A549 (cell line): ENCODE data around the gene ATF3. TPM values are rescaled to one million over a fixed set of nuclear protein-coding genes. Genes with fewer than 3 reads are reported as not detected.

ENCODE experiments used
- ATAC-seq, 2 experiments: fragments of 200-7000 bp in 1 of 2; fragments of >200 bp in 1 of 2; cut with Nextera tagmentation in 1 of 2; cut with Tn5 transposase in 1 of 2; 3 replicates each; pipeline versions ENCODE4 v1.8.0 to v1.9.1; 2018 to 2020; ENCODE audit warnings: mild to moderate bottlenecking in 1 of 2, moderate library complexity in 1 of 2
- CTCF ChIA-PET: fragments of 300-600 bp; sonication (Branson Sonifier 250); formaldehyde crosslinking; extraction: SDS; loops from one replicate; lab custom pipeline; 2021; ENCODE audit warnings: antibody characterized with exemption, inconsistent platforms; lab: Yijun Ruan, JAX
- POLR2A ChIA-PET: fragments of 350-600 bp; formaldehyde crosslinking; extraction: SDS; loops from one replicate; lab custom pipeline; 2021; ENCODE audit warnings: antibody characterized with exemption, inconsistent platforms; lab: Yijun Ruan, JAX
- DNase-seq, 2 experiments: peaks; one replicate each; pipeline versions ENCODE4 v3.0.0 to v3.0.0-alpha.2; 2011 to 2016; ENCODE audit warnings: low read depth in 1 of 2, low spot score in 1 of 2
- FAIRE-seq: peaks from 2 replicates; lab custom pipeline; 2011; peaks lifted over from hg19 to GRCh38; lab: Jason Lieb, UNC
- H3K27ac ChIP-seq, 2 experiments: fragments of >200 bp; sonication (Bioruptor Twin); formaldehyde crosslinking; 3 replicates each; pipeline ENCODE4 v1.5.1; 2016 to 2017
- H3K4me1 ChIP-seq: fragments of >200 bp; sonication (Bioruptor Twin); formaldehyde crosslinking; 3 replicates; pipeline ENCODE4 v1.6.1; 2016
- H3K4me2 ChIP-seq: fragments of >200 bp; sonication (Bioruptor Twin); formaldehyde crosslinking; 3 replicates; pipeline ENCODE4 v1.6.1; 2016
- H3K4me3 ChIP-seq: fragments of >200 bp; sonication (Bioruptor Twin); formaldehyde crosslinking; 3 replicates; pipeline ENCODE4 v1.5.1; 2016
- H3K9me3 ChIP-seq: fragments of >200 bp; sonication (Bioruptor Twin); formaldehyde crosslinking; 3 replicates; pipeline ENCODE4 v1.6.1; 2016
- CBX8 ChIP-seq: fragments of 200-600 bp; sonication (generic); IDR thresholded peaks from 2 replicates; pipeline ENCODE4 v1.6.1; 2016
- CEBPB ChIP-seq, 2 experiments: fragments of >200 bp in 1 of 2; sonication (Bioruptor Twin) in 1 of 2; formaldehyde crosslinking in 1 of 2; IDR thresholded peaks; 2 replicates each; pipeline ENCODE4 v1.6.1; 2012 to 2016
- EP300 ChIP-seq, 2 experiments: fragments of >200 bp; sonication (Bioruptor Twin); formaldehyde crosslinking; IDR thresholded peaks; 2 replicates in 1 of 2; 3 replicates in 1 of 2; pipeline ENCODE4 v1.6.1; 2016 to 2017
- ESRRA ChIP-seq: fragments of 150-350 bp; IDR thresholded peaks from 2 replicates; pipeline ENCODE4 v1.6.1; 2014; ENCODE audit warnings: mild to moderate bottlenecking, low read length, borderline replicate concordance
- FOSL2 ChIP-seq, 2 experiments: fragments of 450-650 bp in 1 of 2; fragments of >200 bp in 1 of 2; sonication (Bioruptor Twin) in 1 of 2; formaldehyde crosslinking; IDR thresholded peaks; 2 replicates each; pipeline versions ENCODE4 v1.5.0 to v1.6.1; 2016 to 2020; ENCODE audit warnings: mild to moderate bottlenecking in 1 of 2, moderate library complexity in 1 of 2
- FOXS1 ChIP-seq: fragments of 250-450 bp; sonication (Bioruptor Pico); IDR thresholded peaks from 2 replicates; pipeline ENCODE4 v1.5.0; 2020; ENCODE audit warnings: mild to moderate bottlenecking, moderate library complexity
- GATA3 ChIP-seq: IDR thresholded peaks from 2 replicates; pipeline ENCODE4 v1.6.1; 2012; ENCODE audit warnings: borderline replicate concordance
- HDAC2 ChIP-seq: fragments of 200-600 bp; sonication (generic); IDR thresholded peaks from 2 replicates; pipeline ENCODE4 v1.6.1; 2016
- HOXA7 ChIP-seq: fragments of 250-450 bp; sonication (Bioruptor Pico); IDR thresholded peaks from 2 replicates; pipeline ENCODE4 v1.5.0; 2020; ENCODE audit warnings: mild to moderate bottlenecking, moderate library complexity
- HOXB13 ChIP-seq: fragments of 250-450 bp; sonication (Bioruptor Pico); IDR thresholded peaks from 2 replicates; pipeline ENCODE4 v1.5.0; 2020; ENCODE audit warnings: low read depth, mild to moderate bottlenecking, moderate library complexity
- HOXB5 ChIP-seq: fragments of 250-450 bp; sonication (Bioruptor Pico); IDR thresholded peaks from 2 replicates; pipeline ENCODE4 v1.5.0; 2020; ENCODE audit warnings: mild to moderate bottlenecking, moderate library complexity
- JUN ChIP-seq, 2 experiments: fragments of >200 bp; sonication (Bioruptor Twin); formaldehyde crosslinking; IDR thresholded peaks; 2 replicates in 1 of 2; 3 replicates in 1 of 2; pipeline ENCODE4 v1.6.1; 2016 to 2017
- JUNB ChIP-seq: fragments of >200 bp; sonication (Bioruptor Twin); formaldehyde crosslinking; IDR thresholded peaks from 2 replicates; pipeline ENCODE4 v1.6.1; 2016
- MAFK ChIP-seq: fragments of 450-650 bp; IDR thresholded peaks from 2 replicates; pipeline ENCODE4 v1.6.1; 2014; ENCODE audit not compliant: partially characterized antibody
- NFE2L2 ChIP-seq: fragments of 150-350 bp; conservative IDR thresholded peaks from 2 replicates; pipeline ENCODE4 v1.6.1; 2014; ENCODE audit warnings: low read length
- NPAS2 ChIP-seq: fragments of 250-450 bp; sonication (Bioruptor Pico); IDR thresholded peaks from 2 replicates; pipeline ENCODE4 v1.8.0; 2022; ENCODE audit warnings: mild to moderate bottlenecking, moderate library complexity, borderline replicate concordance
- PHF8 ChIP-seq: fragments of 200-600 bp; sonication (generic); IDR thresholded peaks from 2 replicates; pipeline ENCODE4 v1.6.1; 2016; ENCODE audit warnings: low read depth, mild to moderate bottlenecking, antibody characterized with exemption, moderate library complexity, borderline replicate concordance
- POLR2A ChIP-seq: IDR thresholded peaks from 2 replicates; pipeline ENCODE4 v1.6.1; 2012; ENCODE audit warnings: mild to moderate bottlenecking, low read length
- POLR2AphosphoS2 ChIP-seq: conservative IDR thresholded peaks from 2 replicates; pipeline ENCODE4 v1.6.1; 2012; ENCODE audit warnings: low read length, improper control_type of control experiment, inconsistent platforms
- RAD21 ChIP-seq, 2 experiments: fragments of >200 bp in 1 of 2; sonication (Bioruptor Twin) in 1 of 2; formaldehyde crosslinking in 1 of 2; IDR thresholded peaks in 1 of 2; conservative IDR thresholded peaks in 1 of 2; 2 replicates in 1 of 2; 3 replicates in 1 of 2; pipeline ENCODE4 v1.6.1; 2012 to 2018; ENCODE audit warnings: inconsistent platforms in 1 of 2
- RFX5 ChIP-seq: fragments of 450-650 bp; IDR thresholded peaks from 2 replicates; pipeline ENCODE4 v1.7.1; 2014; ENCODE audit warnings: antibody characterized with exemption, mild to moderate bottlenecking, moderate library complexity
- SMC3 ChIP-seq: fragments of >200 bp; sonication (Bioruptor Twin); formaldehyde crosslinking; IDR thresholded peaks from 3 replicates; pipeline ENCODE4 v1.6.1; 2018; ENCODE audit warnings: inconsistent platforms
- TP53 ChIP-seq: fragments of 250-450 bp; sonication (Bioruptor Pico); IDR thresholded peaks from 2 replicates; pipeline ENCODE4 v1.5.0; 2021; ENCODE audit warnings: mild to moderate bottlenecking, moderate library complexity
- ZC3H11A ChIP-seq: fragments of 450-650 bp; IDR thresholded peaks from 2 replicates; pipeline ENCODE4 v1.6.1; 2014; ENCODE audit warnings: antibody characterized with exemption, mild to moderate bottlenecking
- ZFP36 ChIP-seq: fragments of 450-650 bp; IDR thresholded peaks from 2 replicates; pipeline ENCODE4 v1.6.1; 2014; ENCODE audit warnings: borderline replicate concordance; ENCODE audit not compliant: partially characterized antibody
- ZNF302 ChIP-seq: fragments of 250-450 bp; sonication (Bioruptor Pico); IDR thresholded peaks from 2 replicates; pipeline ENCODE4 v1.9.0; 2021; ENCODE audit warnings: inconsistent platforms, mild to moderate bottlenecking, moderate library complexity
- ZSCAN20 ChIP-seq: fragments of 250-450 bp; sonication (Bioruptor Pico); IDR thresholded peaks from 2 replicates; pipeline ENCODE4 v1.8.0; 2022; ENCODE audit warnings: mild to moderate bottlenecking, moderate library complexity
- WGBS: methylation state at CpG from one replicate; pipeline ENCODE4 v1.1.6; 2017; ENCODE audit errors: missing lambda C conversion rate; 5-methylcytosine and 5-hydroxymethylcytosine counted together
- polyA plus RNA-seq, 4 experiments: library from polyadenylated mRNA; depleted of rRNA in 3 of 4; stranded (reverse); fragments of >200 nt; fragmentation: RNase III in 1 of 4; extraction: RNeasy Plus Mini Kit Qiagen cat#74134 plus additional on column Dnase treatment in 1 of 4; gene quantifications; 2 replicates in 3 of 4; 3 replicates in 1 of 4; pipeline ENCODE4 v1.2.3, GENCODE V29; 2011 to 2017
- TF ChIP-seq, protein P1 (sequence below): IDR thresholded peaks from 2 replicates; pipeline ENCODE4 v1.6.1; 2012
- TF ChIP-seq, protein P2 (sequence below): fragments of >200 bp; sonication (Bioruptor Twin); formaldehyde crosslinking; IDR thresholded peaks from 3 replicates; pipeline ENCODE4 v1.6.1; 2016
- TF ChIP-seq, protein P3 (sequence below): fragments of >200 bp; sonication (Bioruptor Twin); formaldehyde crosslinking; IDR thresholded peaks from 3 replicates; pipeline ENCODE4 v1.5.1; 2016
- TF ChIP-seq, protein P4 (sequence below): IDR thresholded peaks from 2 replicates; pipeline ENCODE4 v1.6.1; 2012
- TF ChIP-seq, protein P5 (sequence below): fragments of 150-350 bp; IDR thresholded peaks from 2 replicates; pipeline ENCODE4 v1.6.1; 2014; ENCODE audit warnings: low read depth, mild to moderate bottlenecking, low read length

Gene ATF3
- polyA plus RNA-seq, 2 of the 4 experiments (the other 2 are of a cell fraction): 4.4 to 62.9 TPM

DNA sequence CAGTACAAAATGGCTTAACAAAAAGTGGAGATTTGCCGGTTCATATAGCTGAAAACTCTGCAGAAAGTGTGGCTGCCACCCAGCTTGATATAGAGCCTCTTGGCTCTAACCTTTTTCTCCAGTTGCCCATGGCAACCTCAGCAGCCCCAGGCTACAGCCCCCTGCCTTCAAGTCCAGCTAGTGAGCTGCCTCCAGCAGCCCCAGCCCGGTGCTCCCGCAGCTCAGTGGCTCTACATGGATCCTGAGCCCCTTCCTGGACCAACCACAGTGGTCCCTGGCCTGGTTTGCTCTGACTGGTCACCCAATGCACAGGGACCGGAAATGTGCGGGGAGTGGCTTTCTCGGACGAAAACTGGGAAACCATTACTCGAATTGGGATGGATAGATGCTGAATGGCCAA is 13.3 kb upstream of the ATF3 start (continued):
- TF ChIP-seq ZNF302 (CRISPR knock-in tag): no peak

DNA sequence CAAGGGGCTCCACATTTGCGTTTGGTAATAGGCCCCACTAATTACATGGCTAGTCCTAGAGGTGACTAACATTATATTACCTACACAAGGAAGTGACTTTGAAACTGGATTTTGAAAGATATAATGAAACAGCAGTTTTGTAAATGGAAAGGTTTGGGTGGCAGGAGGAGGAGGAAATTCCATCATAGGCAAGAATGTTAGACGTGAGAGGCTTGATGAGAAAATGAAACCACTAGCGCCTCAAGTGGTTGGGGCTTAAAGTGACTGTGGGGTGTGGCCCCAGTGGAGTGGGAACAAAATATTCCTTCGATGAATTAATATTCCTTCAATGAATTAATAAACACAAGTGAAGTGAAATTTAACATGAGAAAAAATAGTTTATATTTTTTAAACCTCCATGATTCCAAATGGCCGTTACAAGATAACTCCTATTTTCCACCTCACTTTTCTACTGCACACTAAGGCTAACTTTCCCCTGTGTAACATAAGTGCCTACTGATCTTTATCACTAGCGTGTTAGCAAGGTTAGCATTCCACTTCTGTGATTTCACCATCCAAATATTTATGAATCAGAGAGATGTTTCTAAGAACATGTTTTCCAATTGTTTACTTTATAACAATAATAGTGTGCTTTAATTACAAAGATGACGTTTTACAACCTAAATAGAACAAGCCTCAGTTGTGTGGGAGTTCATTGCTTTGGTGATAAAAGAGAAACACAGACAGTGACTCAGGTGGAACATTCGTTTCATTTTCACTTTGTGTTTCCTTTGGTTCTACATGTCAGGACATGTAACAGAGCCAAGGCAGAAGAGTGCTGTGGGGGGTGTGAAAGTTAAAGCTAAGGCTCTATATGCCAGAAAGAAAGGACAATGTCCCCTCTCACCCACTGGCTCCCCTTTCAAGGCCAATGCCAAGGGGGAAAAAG is 12.5 kb upstream of the ATF3 start:
- TF ChIP-seq RAD21 (conservative IDR thresholded peaks at IDR 0.05 in 1 of 2, IDR thresholded peaks at IDR 0.05 in 1 of 2) (peak; percentile 49 to 64; a peak in 4 of 5 replicates), JUNB (peak; percentile 92), ESRRA (no peak), FOSL2 (IDR thresholded peaks at IDR 0.05) (peak; percentile 79), FOSL2 (CRISPR knock-in tag; IDR thresholded peaks at IDR 0.05) (peak; percentile 96), CEBPB (IDR thresholded peaks at IDR 0.05) (peak in 1 of 2 experiments; percentile 45; a peak in 1 of 4 replicates), HDAC2 (no peak), ZC3H11A (no peak), TP53 (CRISPR knock-in tag) (peak; percentile 92), HOXB5 (CRISPR knock-in tag) (peak; percentile 55; the same call in 1 of the 2 replicates), ZFP36 (peak; percentile 0), GATA3 (peak; percentile 97), NFE2L2 (peak; percentile 32; the same call in 1 of the 2 replicates), SMC3 (peak; percentile 35; the same call in 1 of the 3 replicates), HOXB13 (CRISPR knock-in tag) (no peak), PHF8 (no peak), ZSCAN20 (CRISPR knock-in tag) (0 out of 2 replicates have a peak, but pooled peaks have one; percentile 8), HOXA7 (no peak), RFX5 (no peak), MAFK (peak; percentile 60), POLR2AphosphoS2 (no peak), FOXS1 (CRISPR knock-in tag) (peak; percentile 86; the same call in 1 of the 2 replicates), POLR2A (no peak), EP300 (IDR thresholded peaks at IDR 0.05) (peak; percentile 57 to 60; a peak in 3 of 5 replicates), JUN (IDR thresholded peaks at IDR 0.05) (peak; percentile 55 to 83; a peak in 3 of 5 replicates), NPAS2 (CRISPR knock-in tag) (no peak), CBX8 (no peak)
- TF ChIP-seq, protein P1, sequence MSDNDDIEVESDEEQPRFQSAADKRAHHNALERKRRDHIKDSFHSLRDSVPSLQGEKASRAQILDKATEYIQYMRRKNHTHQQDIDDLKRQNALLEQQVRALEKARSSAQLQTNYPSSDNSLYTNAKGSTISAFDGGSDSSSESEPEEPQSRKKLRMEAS: peak; percentile 48
- TF ChIP-seq, protein P2, sequence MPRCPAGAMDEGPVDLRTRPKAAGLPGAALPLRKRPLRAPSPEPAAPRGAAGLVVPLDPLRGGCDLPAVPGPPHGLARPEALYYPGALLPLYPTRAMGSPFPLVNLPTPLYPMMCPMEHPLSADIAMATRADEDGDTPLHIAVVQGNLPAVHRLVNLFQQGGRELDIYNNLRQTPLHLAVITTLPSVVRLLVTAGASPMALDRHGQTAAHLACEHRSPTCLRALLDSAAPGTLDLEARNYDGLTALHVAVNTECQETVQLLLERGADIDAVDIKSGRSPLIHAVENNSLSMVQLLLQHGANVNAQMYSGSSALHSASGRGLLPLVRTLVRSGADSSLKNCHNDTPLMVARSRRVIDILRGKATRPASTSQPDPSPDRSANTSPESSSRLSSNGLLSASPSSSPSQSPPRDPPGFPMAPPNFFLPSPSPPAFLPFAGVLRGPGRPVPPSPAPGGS: peak; percentile 9; the same call in 1 of the 3 replicates
- TF ChIP-seq, protein P3, sequence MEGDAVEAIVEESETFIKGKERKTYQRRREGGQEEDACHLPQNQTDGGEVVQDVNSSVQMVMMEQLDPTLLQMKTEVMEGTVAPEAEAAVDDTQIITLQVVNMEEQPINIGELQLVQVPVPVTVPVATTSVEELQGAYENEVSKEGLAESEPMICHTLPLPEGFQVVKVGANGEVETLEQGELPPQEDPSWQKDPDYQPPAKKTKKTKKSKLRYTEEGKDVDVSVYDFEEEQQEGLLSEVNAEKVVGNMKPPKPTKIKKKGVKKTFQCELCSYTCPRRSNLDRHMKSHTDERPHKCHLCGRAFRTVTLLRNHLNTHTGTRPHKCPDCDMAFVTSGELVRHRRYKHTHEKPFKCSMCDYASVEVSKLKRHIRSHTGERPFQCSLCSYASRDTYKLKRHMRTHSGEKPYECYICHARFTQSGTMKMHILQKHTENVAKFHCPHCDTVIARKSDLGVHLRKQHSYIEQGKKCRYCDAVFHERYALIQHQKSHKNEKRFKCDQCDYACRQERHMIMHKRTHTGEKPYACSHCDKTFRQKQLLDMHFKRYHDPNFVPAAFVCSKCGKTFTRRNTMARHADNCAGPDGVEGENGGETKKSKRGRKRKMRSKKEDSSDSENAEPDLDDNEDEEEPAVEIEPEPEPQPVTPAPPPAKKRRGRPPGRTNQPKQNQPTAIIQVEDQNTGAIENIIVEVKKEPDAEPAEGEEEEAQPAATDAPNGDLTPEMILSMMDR: peak; percentile 69
- TF ChIP-seq, protein P4, sequence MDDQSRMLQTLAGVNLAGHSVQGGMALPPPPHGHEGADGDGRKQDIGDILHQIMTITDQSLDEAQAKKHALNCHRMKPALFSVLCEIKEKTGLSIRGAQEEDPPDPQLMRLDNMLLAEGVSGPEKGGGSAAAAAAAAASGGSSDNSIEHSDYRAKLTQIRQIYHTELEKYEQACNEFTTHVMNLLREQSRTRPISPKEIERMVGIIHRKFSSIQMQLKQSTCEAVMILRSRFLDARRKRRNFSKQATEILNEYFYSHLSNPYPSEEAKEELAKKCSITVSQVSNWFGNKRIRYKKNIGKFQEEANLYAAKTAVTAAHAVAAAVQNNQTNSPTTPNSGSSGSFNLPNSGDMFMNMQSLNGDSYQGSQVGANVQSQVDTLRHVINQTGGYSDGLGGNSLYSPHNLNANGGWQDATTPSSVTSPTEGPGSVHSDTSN: no peak
- TF ChIP-seq, protein P5, sequence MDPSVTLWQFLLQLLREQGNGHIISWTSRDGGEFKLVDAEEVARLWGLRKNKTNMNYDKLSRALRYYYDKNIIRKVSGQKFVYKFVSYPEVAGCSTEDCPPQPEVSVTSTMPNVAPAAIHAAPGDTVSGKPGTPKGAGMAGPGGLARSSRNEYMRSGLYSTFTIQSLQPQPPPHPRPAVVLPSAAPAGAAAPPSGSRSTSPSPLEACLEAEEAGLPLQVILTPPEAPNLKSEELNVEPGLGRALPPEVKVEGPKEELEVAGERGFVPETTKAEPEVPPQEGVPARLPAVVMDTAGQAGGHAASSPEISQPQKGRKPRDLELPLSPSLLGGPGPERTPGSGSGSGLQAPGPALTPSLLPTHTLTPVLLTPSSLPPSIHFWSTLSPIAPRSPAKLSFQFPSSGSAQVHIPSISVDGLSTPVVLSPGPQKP: no peak
- TF ChIP-seq, all 56 proteins: peak for 18
- H3K4me1 ChIP-seq: peaks cover 31% of the 10 kb centered on the region
- 14% methylated on average over 8 of the region's 8 CpGs for WGBS
- peak overlapping the region; percentile 55 for H3K4me2 ChIP-seq
- DNase-seq (peak; percentile 62 to 85), FAIRE-seq (peak; percentile 63), ATAC-seq (peak; percentile 86 to 87)
- ChIA-PET POLR2A (interaction anchor here (0.8 to 2.2 kb wide), 5 partner anchors 12 to 108 kb away, joined by 3 to 67 read pairs (median 8); partner anchors contain the start of gene ATF3), CTCF (interaction anchor here (0.7 to 4.9 kb wide), 15 partner anchors 9 to 525 kb away, joined by 3 to 57 read pairs (median 5); partner anchors contain the start of gene ATF3)
- H3K27ac ChIP-seq: peak overlapping the region; percentile 79 to 84
- H3K9me3 ChIP-seq: no peaks in the 10 kb centered on the region
- no peak overlapping the region; the same call in 2 of the 3 replicates for H3K4me3 ChIP-seq
